Endometrial microvascular endothelial cells (primary cell): ENCODE results near the gene LY6G6D. TPM values are rescaled to one million over a fixed set of nuclear protein-coding genes. Genes with fewer than 3 reads are reported as not detected.

Experiments used
- in situ Hi-C: cut with HindIII; loops from 2 replicates; pipeline ENCODE4 v1.10.0; 2017; ENCODE audit warnings: low sequenced_read_pairs, low pct_unique_long_range_greater_than_20kb; ENCODE audit errors: inconsistent ontology term
- total RNA-seq: library from RNA; depleted of rRNA; stranded (reverse); fragments of >200 nt; gene quantifications from one replicate; pipeline ENCODE4 v1.2.3, GENCODE V29; 2015; ENCODE audit errors: inconsistent ontology term

The LY6G6D gene
- total RNA-seq, 1 donor from 2014 or later = not detected

GRCh38 chr6:31729979-31730630, 15.0 kb downstream of the LY6G6D start:
- in situ Hi-C loops = no loop called here

GRCh38 chr6:31730631-31731086, 15.5 kb downstream of the LY6G6D start:
- in situ Hi-C loops = no loop called here

GRCh38 chr6:31732029-31732428, 16.9 kb downstream of the LY6G6D start:
- in situ Hi-C loops = no loop called here

GRCh38 chr6:31733734-31734133, 18.6 kb downstream of the LY6G6D start:
- in situ Hi-C loops = no loop called here

GRCh38 chr6:31734247-31734820, 19.2 kb downstream of the LY6G6D start:
- in situ Hi-C loops = no loop called here

- in situ Hi-C loops = no loop called here
These were observed 19.8 kb downstream of the LY6G6D start for GRCh38 chr6:31734821-31735406.

- in situ Hi-C loops = no loop called here
These were observed 21.0 kb downstream of the LY6G6D start, which contains the start of gene CLIC1 for GRCh38 chr6:31736021-31736767. Gene CLIC1 (minus strand): TSS chr6:31736530. CDS start chr6:31736300, 230 bp downstream.

- in situ Hi-C loops = no loop called here
These were observed 21.7 kb downstream of the LY6G6D start for GRCh38 chr6:31736768-31737314.

- in situ Hi-C loops = no loop called here
These were observed 22.3 kb downstream of the LY6G6D start for GRCh38 chr6:31737315-31737990.

GRCh38 chr6:31737991-31738979, 23.1 kb downstream of the LY6G6D start:
- in situ Hi-C loops = no loop called here

- in situ Hi-C loops = no loop called here
These were observed 24.7 kb downstream of the LY6G6D start, which contains the start of gene MSH5 for GRCh38 chr6:31739639-31740396. Gene MSH5 (plus strand): TSS chr6:31740005. CDS start chr6:31740467, 462 bp downstream.

- in situ Hi-C loops = no loop called here
These were observed 25.5 kb downstream of the LY6G6D start for GRCh38 chr6:31740397-31741223.

GRCh38 chr6:31741815-31742214, 26.7 kb downstream of the LY6G6D start:
- in situ Hi-C loops = no loop called here

GRCh38 chr6:31742894-31743293, 27.7 kb downstream of the LY6G6D start:
- in situ Hi-C loops = no loop called here

GRCh38 chr6:31744422-31744821, 29.3 kb downstream of the LY6G6D start:
- in situ Hi-C loops = no loop called here
